ENCODE data around the gene EIF6.

EIF6 gene

DNA sequence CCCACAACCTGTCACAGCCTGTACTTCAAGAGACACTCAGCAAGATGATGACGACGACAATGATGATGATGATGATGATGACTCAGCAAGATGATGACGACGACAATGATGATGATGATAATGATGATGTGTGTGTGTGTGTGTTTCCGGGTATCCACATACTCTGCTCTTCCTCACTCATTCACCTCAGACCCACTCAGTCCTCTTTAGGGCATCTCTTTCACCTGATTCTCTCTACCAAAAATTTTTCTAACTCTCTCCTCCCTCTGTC, 1.2 kb upstream of the EIF6 start:
- DNase-seq = no peak
- intact Hi-C loops (cut with DNase I) = no loop called here

DNA sequence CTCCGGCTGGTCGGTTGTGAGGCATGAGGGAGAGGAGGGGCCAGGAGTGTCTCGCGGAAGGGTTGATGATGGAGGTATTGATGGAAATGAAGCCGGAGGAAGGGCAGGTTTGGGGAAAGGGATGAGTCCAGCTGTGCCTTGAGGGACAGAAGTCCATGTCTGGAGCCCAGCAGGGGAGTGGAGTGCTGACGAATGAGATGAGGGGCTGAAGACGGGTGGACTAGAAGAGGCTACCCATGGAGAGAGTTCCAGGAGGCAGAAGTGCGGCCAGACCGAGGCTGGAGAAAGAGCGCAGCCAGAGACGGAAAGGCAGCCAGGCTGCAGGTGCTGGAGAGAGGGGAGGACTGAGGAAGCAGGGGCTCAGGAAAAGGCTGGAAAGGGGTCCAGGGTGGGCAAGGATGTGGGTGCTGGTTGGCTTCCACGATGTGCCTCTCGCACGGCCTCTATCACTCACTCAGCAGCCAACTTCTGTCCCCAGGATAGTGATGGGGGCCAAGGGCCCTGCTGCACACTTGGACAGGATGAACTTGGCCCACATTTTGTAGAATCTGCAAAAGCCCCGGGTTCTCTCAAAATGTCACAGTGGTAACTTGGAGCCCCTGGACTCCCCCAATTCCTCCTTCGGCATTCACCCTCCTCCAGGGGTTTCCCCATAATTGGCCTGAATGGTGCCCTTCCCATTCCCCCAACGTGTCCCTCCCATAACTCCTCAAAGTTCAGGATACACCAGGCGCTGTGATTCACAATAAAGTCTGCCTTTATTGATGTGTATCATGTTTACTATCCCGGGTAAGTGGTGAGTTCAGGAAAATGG, 627 bp upstream of the EIF6 start:
- intact Hi-C loops (cut with DNase I) = no loop called here
- DNase-seq = no peak

DNA sequence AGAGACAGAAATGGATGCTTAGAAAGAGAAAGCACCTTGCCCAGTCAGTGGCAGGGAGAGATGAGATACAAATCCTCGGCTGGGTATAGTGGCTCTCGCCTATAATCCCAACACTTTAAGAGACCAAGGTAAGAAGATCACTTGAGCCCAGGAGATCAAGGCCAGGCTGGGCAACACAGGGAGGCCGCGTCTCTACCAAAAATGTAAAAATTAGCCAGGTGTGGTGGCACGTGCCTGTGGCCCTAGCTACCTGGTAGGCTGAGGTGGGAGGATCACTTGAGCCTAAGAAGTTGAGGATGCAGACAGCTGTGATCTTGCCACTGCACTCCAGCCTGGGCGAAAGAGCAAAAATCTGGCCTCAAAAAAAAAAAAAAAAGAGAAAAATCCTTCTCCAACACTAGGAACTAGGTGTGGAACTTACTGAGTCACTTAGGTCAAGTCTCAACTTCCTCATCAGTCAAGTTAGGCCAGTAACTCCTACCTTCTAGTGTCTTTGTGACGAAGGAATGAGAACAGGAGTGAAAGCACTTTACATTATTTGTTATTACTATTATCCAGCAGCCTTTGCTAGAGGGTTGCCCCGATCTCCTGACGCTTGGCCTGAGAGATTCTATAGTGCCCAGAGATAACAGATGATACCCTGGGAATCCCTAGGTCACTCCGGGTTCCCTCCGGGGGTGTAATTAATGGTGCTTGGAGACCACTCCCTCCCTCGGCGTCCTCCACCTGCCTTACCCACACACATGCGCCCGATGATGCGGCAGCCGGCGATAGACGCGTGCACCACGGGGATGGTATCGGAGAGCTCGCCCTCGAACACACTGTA, 918 bp downstream of the EIF6 start:
- intact Hi-C loops (cut with DNase I) = no loop called here
- DNase-seq = peak in 2 of 42 donors; percentile 16 to 23

DNA sequence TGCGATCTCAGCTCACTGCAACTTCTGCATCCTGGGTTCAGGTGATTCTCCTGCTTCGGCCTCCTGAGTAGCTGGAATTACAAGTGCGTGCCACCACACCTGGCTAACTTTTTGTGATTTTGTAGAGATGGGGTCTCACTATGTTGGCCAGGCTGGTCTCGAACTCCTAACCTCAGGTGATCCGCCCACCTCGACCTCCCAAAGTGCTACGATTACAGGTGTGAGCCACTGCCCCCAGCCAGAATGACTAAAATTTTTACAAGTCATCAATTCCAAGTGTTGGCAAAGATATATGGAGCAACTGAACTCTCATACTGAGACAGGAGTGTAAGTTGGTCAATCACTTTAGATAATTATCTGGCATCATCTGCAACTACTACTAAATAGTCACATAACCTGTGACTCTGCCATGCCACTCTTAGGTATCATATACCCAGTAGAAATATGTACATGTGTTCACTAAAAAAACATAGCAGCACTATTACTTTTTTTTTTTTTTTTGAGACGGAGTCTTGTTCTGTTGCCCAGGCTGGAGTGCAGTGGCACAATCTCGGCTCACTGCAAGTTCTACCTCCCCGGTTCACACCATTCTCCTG, 3.0 kb downstream of the EIF6 start:
- intact Hi-C loops (cut with DNase I) = no loop called here
- DNase-seq = no peak

DNA sequence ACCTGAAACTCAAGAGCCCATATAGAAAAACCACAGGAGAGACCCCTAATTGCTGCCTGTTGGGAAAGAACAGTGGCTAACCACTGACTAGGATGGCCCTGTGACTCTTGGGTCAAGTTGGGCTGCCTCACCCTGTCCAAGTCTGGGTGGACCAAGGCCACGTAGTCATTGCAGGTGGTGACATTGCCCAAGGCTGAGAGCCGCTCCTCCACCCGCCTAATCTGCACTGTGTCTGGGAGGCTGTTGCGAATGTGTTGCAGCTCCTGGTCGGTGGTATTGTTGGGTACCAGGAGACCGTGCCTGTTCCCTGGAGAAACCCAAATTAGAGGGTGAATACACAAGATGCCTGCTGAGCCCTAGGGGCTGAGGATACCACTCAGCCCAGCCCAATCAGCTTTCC, 4.0 kb downstream of the EIF6 start:
- intact Hi-C loops (cut with DNase I) = no loop called here
- no peak for DNase-seq

DNA sequence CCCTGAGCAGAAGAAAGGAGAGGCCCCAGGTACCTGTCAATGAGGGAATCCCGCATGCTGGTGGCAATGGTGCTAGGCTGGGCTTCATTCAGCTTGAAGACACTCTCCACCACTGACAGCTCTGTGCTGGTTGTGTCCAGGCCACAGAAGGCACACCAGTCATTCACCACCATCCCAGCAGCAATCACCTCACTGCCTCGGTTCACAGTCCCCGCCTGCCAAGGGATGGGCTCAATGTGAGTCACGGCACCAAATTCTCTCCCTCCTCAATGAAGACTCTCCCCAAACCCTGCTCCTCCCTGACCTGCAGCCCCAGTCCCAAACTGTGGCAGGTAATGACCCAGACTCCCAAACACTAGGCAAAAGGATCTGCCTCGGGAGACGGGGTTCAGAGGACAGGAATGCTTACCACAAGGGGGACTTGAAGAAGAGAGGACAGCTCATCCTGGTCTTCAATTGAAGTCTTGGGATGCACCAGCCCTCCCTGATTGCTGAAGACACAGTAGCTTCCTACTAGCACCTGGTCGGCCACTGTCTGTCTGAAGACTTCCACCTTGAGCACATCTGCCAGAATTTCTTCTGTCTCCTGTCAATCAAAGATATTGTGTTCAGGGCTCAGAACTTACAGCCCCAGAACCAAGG, 4.9 kb downstream of the EIF6 start:
- DNase-seq = no peak
- intact Hi-C loops (cut with DNase I) = no loop called here

DNA sequence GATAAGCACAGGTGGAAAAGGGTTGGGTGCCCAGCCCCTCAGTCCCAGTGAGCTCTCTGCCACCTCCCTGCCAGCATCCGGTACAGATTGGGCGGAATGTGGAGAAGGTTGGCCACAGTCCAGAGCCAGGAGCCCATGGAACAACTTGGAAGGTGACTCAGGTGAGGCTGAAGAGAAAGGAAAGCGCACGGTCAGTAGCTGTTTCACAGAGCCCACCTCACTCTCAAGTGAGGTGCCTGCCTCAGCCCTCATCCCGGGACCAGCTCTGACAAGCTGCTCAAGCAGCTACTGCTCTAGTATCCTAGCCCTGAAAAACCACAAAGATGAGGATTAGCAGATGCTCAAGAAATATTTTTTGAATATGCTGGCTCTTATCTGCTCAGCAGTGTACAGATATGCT, 5.5 kb downstream of the EIF6 start:
- intact Hi-C loops (cut with DNase I) = no loop called here
- DNase-seq = no peak

DNA sequence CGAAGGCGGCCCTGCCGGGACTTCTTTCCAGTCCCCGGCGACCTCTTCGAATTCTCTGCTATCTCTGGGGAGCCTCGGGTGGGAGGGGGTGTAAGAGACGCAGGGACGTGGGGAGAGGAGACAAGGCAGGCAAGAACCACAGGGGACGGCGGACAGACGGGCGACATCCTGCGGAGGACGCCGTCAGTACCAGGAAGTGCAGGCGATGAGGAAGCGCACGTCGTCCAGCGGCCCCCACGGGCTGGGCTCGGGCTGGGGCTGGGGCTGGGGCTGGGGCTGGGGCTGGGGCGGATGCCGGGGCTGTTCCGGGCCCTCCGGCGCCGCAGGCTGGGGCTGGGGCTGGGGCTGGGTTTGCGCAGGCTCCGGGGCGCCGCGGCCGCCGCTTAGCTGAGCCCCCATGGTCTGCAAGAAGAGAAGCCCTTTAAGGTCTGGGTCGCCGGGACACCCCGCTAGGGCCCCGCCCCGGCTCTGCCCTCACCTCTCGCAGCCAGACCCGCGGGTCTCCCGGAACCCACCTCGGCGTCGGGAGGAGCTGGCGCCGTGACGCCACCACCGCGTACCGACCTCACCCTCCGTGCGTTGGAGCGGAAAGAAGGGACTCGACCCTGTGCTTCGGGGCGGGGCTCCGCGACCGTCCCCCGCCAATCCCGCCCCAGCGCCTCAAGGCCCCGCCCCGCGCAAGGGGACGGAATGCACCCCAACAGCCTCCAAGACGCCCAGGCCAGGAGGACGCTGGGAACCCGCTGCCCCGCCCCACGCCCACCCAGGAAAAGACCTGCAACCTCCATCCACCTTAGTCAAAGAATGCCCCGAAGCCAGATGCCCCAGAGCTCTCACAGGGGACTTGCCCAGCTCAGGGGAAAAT, 6.8 kb downstream of the EIF6 start, which contains the start of gene MMP24OS:
MMP24OS (minus strand) TSS at position 592 of the 865 bp plus-strand sequence; CDS start at position 399, 193 bp downstream.
- DNase-seq = peak; percentile 62 to 97 (median 92)
- intact Hi-C loops (cut with DNase I) = no loop called here

DNA sequence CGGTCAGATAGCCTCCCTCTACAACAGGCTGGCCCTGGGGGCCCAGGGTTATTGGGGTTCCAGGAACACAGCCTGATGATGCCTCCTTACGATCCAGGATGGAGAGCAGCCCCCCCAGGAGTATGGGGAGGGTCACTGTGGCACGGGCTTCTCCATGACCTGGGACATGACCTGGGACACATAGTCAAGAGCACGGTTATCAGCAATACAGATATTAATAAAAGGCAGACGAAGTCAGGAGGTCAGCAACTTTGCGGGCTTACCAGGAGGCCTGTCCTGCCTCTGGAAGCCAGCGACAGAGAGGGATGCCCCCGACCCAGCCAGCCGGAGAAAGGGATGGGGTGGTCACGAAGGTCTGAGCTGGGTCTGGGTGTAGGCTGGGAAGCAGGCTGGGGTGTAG, 7.4 kb downstream of the EIF6 start:
- intact Hi-C loops (cut with DNase I) = no loop called here
- DNase-seq = peak in 1 of 42 donors; percentile 18

DNA sequence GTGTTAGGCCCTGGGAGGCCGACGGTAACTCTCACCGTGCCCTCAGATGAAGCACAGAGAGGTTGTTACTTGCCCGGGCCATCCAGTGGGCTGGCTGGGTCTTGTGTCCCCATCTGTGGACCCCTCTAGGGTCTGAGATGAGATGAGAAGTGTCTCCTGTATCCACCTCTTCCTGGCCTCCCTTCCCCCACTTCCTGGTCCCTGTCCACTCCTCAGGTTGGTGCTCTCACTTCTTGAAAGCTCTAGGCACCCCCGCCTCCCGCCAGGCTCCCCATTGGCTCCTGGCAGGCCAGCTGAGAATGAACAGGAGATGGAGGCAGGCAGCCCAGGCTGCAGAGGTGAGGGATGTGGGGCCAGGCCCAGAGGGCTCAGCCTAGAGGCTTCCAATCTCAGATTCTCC, 8.2 kb downstream of the EIF6 start:
- DNase-seq = peak in 1 of 42 donors; percentile 12
- intact Hi-C loops (cut with DNase I) = no loop called here

DNA sequence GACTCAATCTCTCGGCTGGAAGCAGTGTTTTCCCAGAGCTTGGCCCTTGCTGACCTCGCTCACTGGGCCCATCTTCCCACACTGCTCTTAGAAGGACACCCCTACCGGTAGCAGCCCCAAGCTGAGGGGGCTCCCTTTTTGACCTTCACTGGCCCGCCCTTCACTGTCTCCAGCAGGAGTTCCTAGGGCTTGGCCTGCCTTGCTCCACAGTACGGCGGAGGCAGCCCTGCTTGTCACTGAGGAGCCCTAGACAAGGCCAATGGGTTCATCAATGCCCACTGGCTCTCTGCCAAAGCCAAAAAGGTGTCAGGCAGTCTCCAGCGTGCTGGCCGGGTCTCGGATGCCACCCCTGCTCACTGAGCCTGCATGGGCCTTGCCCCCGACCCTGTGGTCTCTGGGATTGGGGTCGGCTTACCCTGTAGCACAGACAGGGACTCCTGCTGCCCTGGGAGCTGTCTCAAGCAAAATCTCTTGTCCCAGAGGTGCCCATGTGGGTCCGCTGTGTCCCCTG, 8.8 kb downstream of the EIF6 start:
- intact Hi-C loops (cut with DNase I) = no loop called here
- DNase-seq = no peak

DNA sequence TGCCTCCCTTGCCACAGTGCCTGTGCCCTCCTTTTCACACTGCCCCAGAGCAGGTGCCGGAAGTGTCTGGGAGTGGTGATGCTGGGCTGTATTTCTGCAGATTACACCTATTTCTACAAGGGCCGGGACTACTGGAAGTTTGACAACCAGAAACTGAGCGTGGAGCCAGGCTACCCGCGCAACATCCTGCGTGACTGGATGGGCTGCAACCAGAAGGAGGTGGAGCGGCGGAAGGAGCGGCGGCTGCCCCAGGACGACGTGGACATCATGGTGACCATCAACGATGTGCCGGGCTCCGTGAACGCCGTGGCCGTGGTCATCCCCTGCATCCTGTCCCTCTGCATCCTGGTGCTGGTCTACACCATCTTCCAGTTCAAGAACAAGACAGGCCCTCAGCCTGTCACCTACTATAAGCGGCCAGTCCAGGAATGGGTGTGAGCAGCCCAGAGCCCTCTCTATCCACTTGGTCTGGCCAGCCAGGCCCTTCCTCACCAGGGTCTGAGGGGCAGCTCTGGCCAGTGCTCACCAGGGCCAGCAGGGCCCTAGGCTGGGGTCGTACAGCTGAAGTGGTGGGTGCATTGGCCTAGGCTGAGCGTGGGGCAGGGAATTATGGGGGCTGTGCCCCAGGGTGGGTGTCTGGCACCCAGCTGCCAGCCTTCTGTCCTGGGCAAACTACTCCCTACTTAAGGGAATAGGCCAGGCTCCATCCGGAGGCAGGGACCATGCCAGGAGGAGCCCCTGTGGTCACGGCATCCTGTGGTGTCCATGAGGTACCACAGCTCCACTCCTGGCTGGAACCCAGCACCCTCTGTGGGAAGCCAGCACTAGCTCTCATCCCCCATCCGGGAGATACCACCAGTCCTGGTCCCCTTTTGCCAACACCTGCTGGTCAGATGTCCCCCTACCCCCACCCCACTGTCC, 10.1 kb downstream of the EIF6 start:
- no peak for DNase-seq
- intact Hi-C loops (cut with DNase I) = no loop called here

DNA sequence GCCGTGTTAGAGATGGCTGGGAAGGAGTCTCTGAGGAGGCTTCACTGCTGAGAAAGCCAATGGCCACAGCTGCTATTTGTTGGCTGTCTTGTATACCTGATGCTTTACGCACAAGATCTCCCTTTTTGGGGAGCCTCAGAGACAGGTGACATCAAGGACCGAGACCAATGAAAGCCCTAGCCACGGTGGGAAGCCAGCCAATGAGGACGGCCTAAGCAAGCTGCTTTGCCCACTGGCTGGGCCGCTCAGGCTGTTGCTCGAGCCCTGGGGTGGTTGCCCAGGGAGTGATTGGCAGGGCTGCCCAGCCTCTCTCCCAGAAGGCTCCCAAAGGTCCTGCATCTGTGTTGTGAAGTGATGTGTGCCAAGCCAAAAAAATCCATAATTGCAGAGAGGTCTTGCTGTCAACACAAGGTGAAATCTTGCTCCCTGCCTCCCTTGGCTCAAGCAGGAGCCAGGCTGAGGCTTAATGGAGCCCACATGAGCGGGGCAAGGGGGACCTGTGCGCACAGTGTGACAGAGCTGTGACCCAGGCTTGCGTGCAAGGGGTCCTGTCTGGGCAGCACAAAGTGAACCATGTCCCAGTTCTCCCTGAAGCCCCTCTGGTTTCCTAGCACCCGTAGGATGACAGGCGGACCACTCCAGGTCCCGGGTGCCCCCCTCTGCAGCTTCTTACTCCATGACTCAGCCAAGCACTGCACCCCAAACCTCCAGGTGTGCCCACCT, 11.0 kb downstream of the EIF6 start:
- intact Hi-C loops (cut with DNase I) = no loop called here

DNA sequence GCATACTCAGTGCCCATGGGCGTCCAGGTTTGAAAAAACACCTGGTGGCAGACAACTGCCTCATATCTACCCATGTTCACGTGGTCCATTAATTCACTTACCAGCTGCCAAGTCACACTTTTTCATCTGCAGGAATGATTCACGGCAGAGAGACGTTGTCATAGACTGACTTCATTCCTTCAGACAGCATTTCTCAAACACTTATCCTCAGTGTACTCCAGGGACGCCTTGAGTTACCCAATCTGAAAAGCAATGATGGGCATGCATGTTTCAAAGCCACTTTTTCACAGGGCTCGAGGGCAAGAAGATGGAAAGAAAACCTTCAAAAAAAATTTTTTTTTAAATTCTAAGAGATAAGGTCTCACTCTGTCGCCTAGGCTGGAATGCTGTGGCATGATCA, 12.7 kb downstream of the EIF6 start:
- peak in 1 of 42 donors; percentile 5 for DNase-seq
- intact Hi-C loops (cut with DNase I) = no loop called here

More for the DNA sequence above, 11.0 kb downstream of the EIF6 start:
- DNase-seq = peak; percentile 22 to 83 (median 56)

DNA sequence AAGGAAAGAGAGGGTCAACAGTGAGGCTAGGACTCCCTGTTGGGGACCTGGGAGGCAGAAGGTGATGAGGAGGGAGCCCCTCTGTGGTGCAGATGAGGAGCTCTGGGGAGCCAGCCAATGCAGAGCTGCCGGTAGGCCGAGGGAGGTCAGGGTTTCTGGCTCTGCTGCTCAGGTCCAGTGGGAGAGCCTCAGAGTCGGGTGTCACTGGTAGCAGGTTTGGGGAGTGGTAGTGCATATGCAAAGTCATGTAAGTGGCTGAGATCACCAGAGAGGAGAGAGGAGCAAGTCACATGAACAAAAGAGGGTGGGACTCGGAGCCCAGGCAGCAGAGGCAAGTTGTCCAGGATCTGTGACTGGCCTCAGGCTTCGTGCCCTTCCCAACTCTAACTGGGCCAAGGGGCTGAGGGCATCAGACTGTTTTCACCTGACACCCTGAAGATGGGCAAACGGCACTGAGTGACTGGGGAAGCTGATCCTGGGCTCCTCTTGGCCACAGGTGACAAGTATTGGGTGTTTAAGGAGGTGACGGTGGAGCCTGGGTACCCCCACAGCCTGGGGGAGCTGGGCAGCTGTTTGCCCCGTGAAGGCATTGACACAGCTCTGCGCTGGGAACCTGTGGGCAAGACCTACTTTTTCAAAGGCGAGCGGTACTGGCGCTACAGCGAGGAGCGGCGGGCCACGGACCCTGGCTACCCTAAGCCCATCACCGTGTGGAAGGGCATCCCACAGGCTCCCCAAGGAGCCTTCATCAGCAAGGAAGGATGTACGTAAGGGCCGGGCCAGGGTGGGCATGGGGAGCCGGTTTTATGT, 13.3 kb downstream of the EIF6 start:
- intact Hi-C loops (cut with DNase I) = no loop called here
- DNase-seq = no peak

Measured in head of caudate nucleus (tissue), 42 donors.